GM19035 (cell line): Measurements from ENCODE around the gene ELL.

Source experiments
- ATAC-seq: cut with Tn5 transposase; IDR thresholded peaks from one replicate; pipeline ENCODE4 v1.9.1; 2021; ENCODE audit not compliant: unreplicated experiment

The ELL gene

DNA sequence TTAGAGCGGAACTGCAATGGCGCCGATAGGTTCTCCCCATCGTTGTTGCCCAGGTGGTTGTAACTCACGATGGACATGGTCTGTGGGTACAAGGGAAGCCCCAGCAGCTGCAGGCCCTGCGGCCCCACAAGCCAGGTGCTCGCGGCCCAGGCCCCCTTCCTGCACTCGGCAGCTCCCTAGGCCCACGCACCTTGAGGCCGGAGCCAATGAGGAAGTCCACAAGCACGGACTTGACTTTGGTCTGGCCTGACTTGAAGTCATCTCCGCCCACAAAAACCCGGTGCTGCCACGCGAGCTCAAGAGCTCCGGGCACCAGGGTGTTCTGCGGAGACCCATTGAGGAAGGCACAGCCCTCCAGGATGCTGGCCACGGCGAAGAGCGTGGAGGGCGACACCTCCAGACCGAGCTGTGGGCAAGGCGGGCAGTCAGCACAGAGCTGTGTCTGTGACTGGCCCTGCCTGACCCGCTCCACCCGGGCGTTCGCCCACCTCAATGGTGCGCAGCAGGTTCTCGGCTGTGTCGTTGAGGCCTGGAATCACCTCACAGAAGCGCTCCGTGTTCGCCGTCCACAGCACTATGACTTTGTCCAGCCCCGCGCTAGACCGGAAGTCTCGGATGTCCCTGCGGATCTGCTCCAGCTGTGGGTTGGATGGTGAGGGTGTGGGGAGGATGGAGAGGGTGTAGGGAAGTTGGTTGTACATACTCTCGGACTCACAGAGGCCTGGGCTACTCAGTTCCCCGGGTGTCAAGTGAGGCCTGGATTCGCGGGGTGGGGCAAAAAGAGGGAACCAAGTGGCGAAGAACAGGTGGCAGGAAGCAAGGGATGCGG is 85.8 kb downstream of the ELL start:
- no peak for ATAC-seq

DNA sequence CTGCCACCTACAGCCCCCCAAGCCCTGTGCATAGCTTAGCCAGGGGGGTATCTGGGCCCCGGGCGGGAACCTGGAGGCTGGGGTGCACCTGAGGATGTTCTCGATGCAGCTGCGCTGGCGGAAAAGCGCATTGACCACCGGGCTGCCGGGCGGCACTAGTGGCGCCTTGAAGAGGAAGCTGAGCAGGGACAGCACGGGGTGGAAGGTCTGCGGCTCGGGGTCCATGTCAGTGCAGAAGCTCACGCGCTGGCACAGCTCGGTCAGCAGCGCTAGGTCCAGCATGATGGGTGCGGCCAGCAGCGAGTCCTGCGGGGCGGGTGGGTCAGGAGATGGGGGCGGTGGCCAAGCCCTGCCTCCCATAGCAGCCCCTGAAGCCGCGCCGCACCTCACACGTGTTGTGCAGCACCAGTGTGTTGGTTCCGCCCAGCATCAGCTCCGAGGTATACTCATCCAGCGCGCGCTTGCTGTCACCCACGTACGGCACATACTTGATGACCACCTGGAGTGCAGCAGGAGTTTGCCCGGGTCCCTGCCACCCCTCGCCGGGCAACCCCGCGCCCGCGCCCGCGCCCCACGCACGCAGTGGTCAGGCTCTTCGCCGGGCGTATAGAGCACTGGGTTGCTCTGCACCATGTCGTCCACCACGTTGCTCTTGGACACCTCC is 86.6 kb downstream of the ELL start:
- ATAC-seq, result no peak

DNA sequence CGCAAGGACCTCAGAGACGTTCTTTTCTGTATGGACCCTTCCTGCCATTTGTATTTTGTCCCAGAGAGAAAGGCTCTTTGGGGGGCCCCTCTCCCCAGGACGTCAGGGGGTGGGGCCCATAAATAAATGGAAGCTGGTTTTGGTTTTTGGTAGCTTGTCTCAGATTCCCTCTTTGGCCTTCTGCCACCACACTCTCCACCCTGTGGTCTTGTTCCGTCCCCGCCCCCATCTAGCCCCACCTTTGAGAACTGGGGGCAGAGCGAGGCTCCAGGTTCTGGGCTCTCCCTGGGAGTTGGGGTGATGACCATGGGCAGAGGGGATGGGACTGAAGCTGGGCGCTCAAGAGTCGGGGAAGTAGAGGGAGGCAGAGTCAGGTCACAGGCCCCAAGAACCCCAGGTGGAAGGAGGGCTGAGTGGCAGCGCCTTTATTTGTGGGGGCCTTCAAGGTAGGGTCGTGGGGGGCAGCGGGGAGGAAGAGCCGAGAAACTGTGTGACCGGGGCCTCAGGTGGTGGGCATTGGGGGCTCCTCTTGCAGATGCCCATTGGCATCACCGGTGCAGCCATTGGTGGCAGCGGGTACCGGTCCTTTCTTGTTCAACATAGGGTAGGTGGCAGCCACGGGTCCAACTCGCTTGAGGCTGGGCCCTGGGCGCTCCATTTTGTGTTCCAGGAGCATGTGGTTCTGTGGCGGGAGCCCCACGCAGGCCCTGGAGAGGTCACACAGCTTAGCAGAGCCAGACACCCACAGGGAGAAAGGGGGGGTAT is 87.3 kb downstream of the ELL start:
- no peak for ATAC-seq

DNA sequence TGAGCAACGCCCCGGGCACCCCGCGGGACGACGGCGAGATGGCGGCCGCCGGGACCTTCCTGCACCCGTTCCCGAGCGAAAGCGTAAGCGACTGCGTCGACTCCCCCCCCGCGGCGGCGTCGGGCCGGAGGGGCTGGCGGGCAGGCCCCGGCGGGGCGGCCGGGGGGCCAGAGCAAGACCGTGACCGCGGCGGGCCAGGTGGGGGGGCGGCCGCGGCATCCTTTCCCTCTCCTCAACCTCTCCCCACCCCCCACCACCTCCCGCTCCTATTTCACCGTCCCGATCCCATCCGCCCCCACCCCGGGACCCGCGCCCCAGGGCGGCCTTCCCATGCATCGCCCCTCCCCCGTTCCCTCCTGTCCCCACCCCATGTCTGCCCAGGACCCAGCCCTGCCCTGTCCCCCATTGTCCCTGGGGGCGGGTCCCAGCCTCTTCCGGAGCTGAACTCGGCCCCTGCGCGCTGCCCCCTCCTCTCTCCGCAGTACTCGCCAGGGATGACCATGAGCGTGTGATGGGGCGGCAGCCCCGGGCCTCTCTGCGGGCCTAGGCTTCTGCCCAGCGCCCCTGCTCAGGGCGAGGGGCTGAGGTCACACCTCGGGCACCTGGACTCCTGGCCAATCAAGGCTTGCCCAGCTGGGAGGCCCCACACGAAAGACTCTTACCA is 88.0 kb downstream of the ELL start:
- ATAC-seq, result no peak

DNA sequence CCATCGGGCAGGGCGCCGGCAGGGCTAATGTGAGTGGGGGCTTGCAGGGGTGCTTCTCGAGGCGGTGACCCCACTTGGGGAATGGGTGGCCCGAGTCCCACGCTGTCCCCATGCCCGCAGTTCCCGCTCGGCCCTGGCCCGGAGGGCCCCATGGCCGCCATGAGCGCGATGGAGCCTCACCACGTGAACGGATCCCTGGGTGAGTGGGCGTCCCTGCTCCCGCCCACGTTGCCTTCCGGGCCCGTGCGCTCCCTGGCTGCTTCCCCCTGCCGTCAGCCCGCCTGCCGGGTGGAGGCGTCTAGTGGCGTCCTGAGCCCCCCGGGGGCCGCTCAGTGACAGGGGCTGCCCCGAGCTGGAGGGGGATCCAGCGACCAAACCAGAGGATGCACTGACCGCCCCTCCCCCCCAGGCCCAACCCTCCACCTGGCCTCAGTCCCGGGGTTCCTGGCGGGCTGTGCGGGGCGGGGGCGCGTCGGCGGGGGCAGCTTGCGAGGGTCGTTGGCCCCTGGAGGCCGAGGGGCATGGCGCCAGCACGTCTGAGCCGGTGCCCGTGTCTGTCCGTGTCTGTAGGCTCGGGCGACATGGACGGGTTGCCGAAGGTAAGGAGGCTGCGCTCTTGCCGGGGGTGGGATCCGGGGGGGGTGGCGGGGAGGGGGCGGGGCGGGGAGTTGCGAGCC is 88.7 kb downstream of the ELL start:
- ATAC-seq, result no peak

DNA sequence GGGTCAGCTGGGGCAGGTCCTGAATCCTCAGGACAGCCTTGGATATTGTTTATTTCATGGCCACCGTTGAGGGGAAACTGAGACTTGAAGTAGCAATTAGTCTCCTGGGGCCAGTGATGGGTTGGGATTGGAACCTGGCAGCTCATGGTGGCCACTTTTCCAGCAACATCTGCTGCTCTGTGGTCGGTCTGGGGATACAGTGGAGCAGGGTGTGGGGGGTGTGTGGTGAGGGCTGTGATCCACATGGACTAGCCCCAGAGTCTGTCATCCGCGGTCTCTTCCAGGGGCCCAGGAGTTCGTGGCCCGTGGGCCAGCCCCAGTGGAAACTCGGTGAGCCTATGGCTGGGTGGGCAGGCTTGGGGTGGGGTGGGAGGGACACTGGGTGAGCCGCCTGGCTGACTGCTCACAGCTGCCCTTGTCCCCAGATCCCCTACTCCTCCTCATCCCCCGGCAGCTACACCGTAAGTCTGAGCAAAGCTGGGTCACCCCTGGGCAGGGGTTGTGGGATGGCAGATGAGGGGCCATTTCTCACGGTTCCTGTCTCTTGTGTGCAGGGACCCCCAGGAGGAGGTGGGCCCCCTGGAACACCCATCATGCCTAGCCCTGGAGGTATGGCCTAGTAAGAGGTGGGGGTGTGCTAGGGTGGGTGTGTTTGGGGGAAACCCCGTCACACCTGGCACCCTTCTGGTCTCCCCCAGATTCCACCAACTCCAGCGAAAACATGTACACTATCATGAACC is 89.4 kb downstream of the ELL start:
- no peak for ATAC-seq

DNA sequence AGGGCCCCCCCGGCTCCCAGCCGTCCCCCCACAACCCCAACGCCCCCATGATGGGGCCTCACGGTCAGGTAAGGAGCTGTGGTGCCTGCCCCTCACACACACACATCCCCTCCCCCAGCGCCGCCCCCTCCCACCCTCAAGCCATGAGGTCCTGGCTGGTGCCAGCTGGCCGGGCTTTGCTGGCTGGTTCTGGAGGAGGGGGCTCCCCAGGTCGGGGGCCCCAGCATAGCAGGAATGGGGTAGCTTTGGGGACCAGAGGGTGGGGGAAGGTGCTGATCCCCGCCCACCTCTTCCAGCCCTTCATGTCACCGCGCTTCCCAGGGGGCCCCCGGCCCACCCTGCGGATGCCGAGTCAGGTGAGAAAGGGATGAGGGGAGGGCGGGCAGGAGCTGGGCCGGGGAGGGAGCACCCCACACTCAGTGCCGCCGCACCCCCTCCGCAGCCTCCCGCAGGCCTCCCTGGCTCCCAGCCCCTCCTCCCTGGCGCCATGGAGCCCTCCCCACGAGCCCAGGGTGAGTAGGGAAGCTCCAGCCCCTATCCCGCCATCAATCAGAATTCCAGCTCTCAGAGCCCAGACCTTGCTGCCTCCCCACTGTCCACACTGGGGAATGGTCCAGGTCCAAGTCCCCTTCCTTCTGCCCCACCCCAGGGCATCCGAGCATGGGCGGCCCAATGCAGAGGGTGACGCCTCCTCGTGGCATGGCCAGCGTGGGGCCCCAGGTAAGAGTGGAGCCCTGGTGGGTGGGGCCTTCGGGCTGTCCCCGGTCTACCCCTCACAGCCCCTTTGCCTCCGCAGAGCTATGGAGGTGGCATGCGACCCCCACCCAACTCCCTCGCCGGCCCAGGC is 90.3 kb downstream of the ELL start:
- ATAC-seq, result no peak

DNA sequence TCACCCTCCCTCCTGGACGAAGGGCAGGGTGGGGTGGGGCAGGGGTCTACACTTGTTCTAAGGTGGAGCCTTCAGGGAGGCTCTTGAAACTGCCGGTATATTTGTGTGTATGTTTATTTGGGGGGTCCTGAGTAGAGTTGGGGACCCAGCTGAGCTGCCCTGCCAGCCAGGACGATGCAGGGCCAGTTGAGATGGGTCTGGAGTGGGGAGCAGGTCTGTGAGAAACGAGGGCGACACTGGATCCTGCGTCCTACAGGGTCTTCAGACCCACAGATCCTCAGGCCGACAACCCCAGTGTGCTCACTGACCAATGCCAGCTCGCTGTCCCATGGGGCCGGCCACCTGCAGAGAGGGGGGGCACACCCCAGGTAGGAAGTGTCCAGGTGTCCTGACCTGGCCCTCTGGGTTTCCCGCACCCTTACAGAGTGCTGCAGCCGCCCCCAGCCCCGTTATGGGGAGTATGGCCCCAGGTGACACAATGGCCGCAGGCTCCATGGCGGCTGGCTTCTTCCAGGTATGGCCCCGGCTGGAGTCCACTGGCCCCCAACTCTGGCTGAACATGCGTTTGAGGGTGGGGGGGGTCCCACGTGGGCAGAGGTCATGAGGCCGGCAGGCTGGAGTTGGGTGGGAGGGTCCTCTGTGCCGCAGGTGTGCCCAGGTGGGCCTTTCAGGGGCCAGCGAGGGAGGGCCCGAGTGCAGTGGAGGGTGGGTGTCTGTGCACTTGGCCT is 91.3 kb downstream of the ELL start:
- no peak for ATAC-seq

DNA sequence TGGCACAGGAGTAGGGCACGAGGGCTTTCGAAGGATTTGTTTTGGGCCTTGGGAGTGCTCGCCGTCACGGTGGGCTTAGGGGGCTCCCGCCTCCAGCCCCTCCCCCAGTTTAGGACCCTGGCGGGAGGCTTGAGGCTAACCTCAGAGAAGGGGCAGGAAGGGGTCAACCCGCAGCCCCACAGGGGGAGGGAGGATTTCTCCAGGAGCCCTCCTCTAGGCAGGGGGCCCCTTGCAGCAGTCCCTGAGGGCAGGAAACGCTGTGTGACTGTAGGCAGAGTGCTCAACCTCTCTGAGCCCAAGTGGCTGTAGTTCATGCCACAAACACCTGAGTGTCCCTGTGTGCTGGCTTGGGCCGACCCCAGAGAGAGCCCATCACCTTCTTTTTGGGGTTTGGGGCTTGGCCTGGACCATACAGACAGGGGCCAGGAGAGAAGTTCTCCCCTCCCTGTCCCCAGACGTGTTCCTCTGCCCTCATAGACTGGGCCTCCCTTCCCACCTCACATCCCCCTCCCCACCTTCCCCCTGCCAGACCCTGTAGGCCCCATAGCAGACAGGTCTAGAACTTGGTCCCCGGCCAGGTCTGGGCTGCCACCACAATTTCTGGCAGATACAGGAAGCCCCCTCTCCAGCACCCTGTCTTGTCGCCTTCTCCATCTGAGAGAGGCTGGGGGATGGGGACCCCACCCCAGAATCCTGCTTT is 92.0 kb downstream of the ELL start:
- no peak for ATAC-seq

DNA sequence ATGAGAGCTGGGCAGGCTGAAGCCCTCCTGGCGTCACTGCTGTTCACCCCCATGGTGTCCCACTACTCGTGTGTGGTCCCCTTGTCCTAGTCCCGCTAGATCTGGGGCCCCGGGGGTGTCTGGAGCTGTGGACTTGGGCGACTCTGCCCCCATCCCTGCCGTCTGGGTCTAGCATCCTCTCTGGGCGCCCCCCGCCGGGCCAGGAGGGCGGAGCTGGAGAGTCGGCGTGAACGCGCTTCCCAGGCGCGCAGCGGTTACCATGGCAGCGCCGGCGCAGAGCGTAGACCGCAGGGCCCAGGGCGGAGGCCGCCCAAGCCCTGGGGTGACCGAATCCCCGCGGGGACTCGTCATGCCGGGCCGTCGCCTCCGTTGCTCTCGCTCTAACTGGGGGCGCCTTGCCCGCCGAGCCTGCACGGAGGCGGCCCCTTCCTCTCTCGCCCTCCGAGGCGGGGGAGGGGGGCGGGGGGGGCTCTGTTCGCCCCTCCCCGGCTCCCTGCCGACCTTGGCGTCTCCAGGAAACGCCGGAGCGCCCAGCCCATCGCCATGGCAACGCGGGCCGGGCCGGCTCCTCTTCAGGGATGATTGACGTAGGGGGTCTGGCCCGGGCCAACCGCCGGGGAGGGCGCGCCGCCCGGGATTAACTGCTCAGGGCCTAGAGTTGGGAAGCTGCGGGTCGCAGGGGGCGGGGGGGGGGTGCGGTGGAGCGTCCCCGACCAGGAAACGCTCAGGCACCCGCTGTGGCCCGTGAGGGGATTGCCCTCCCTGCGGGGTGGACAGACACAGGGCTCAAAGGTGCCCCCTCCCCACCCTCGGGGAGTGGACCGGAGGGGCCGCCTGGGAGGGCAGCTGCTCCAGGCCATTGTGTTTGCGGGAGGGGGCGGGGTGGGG is 92.8 kb downstream of the ELL start:
- ATAC-seq, result peak; percentile 63

DNA sequence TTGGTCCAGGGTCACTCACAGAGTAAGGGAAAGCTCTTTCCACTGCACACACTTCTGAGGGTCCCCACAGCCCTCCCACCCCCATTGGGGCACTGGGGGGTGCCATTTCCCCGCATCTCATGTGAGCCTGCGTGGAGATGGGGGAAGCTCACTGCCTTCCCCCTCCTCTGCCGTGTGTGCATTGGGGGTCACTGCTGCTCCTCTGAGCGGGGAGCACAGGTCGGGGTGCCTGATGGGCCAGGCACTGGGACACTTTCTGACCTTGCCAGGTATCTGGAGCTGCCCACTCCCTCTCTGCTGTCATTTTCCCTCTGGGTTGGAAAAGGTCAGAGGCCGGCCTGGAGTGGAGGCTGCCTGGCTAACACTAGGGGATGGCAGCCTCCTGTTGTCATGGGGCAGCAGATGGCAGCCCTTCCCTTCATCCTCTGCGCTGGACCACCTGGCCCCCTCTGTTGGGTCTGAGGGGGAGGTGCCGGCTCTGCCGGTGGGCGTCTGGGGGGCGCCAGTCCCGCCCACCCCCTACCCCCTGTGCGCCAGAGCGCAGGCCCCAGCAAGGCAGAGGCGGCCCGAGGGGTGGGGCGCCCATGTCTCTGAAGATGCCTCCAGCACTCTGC is 93.6 kb downstream of the ELL start:
- ATAC-seq, result no peak

DNA sequence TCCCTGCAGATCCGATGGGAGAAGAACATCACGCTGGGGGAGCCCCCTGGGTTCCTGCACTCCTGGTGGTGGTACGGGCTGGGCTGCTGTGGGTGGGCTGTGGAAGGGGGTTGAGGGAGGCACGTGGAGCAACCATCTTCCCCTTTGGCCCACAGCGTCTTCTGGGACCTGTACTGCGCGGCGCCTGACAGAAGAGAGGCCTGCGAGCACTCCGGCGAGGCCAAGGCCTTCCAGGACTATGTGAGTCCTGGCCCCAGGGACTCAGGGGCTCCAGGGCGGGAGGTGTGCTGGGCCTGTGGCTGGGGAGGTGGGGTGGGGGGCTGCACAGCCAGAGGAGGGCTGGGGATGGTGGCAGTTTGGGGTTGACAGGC is 94.1 kb downstream of the ELL start:
- no peak for ATAC-seq

DNA sequence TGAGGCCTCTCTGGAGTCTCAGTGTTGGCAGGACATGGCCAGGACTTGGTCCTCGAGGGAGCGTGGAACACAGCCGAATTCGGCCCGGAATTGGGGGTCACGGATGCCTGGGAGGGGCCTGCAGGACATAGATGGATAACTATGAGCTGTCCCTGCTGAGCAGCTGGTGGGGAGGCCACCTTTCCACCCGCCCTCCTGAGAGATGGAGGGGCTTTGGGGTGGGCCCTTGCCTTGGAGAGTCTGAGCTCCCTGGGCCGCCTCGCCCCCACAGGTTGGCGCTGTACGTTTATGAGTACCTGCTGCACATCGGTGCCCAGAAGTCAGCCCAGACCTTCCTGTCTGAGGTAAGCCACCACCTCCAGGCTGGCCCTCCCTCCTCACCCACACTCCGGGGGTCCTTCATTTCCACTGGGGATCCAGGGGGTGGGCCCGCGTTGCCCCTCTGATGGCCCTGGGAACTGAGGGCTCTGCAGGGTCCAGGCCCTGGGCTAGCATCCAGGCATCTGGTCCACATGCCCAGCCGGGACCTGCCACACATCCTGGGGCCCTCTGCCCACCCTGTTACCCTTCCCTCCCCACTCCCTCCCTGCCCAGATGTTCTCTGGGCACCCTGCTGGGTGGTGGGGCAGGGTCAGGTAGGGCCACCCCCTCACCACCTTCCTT is 94.7 kb downstream of the ELL start:
- no peak for ATAC-seq

DNA sequence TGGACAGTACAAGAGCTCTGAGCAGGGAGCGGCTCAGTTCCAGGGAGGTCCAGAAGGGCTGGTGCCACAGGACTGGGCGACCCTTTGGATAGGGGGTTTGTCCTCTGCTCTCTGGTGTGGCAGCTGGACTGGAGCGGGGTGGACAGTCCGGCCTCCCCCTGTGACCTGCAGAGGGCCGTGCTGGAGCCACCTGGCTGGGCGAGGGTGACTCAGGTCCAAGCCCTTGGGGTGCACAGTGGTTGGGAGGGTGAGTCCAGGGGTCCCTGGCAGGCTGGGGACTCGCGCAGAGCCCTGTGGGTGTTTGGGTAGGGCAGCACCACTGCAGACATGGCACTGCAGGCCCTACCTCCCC is 95.5 kb downstream of the ELL start:
- ATAC-seq, result no peak

DNA sequence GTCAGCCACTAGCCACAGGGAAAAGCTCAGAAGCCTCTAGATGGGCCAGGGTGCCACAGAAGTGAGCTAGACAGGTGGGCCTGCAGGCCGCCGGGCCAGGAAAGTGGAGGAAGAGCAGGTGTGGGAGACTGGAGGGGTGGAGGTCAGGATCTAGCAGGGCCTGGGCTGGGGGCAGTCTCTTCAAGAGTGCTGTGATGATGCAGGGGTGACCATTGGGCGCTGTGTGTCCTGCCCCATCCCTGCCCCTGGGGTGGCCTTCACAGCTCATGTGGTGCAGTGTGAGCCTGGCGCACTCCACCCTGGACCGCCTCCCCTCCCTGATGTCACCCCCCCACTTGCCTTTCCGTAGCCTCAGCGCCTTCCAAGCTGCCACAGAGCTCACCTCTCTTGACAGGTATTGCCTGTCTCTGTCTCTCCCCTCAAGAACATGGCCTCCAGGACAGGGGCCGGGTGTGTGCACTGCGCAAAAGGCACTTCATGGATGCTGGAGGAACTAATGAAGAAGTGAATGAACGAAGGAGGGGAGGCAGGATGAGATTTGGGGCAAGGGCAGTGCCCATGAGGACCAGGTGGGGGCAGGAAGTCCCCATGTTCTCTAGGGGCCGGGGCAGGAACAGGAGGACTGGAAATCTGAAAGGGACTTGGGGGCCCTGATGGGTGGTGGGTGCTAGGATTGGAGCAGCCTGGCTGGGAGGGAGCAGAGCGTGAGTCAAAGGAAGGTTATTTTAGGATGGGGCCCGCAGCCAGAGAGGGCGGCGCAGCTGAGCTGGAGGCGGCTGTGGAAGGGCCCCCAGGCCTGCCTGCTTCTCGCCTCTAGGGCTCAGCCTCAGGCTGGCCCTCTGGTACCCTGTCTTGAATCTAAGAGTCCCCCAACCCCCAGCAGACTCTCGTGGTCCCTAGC is 96.1 kb downstream of the ELL start:
- ATAC-seq, result no peak
